A549 (cell line): ENCODE data around the gene NACC2. TPM values are rescaled to one million over a fixed set of nuclear protein-coding genes. Genes with fewer than 3 reads are reported as not detected.

Experiments used
- ATAC-seq, 2 experiments: fragments of 200-7000 bp in 1 of 2; fragments of >200 bp in 1 of 2; cut with Nextera tagmentation in 1 of 2; cut with Tn5 transposase in 1 of 2; 3 replicates each; pipeline versions ENCODE4 v1.8.0 to v1.9.1; 2018 to 2020; ENCODE audit warnings: mild to moderate bottlenecking in 1 of 2, moderate library complexity in 1 of 2
- CTCF ChIA-PET: fragments of 300-600 bp; sonication (Branson Sonifier 250); formaldehyde crosslinking; extraction: SDS; loops from one replicate; lab custom pipeline; 2021; ENCODE audit warnings: antibody characterized with exemption, inconsistent platforms; lab: Yijun Ruan, JAX
- POLR2A ChIA-PET: fragments of 350-600 bp; formaldehyde crosslinking; extraction: SDS; loops from one replicate; lab custom pipeline; 2021; ENCODE audit warnings: antibody characterized with exemption, inconsistent platforms; lab: Yijun Ruan, JAX
- DNase-seq, 2 experiments: peaks; one replicate each; pipeline versions ENCODE4 v3.0.0 to v3.0.0-alpha.2; 2011 to 2016; ENCODE audit warnings: low read depth in 1 of 2, low spot score in 1 of 2
- FAIRE-seq: peaks from 2 replicates; lab custom pipeline; 2011; peaks lifted over from hg19 to GRCh38; lab: Jason Lieb, UNC
- H3K27ac ChIP-seq, 2 experiments: fragments of >200 bp; sonication (Bioruptor Twin); formaldehyde crosslinking; 3 replicates each; pipeline ENCODE4 v1.5.1; 2016 to 2017
- H3K4me1 ChIP-seq: fragments of >200 bp; sonication (Bioruptor Twin); formaldehyde crosslinking; 3 replicates; pipeline ENCODE4 v1.6.1; 2016
- H3K4me2 ChIP-seq: fragments of >200 bp; sonication (Bioruptor Twin); formaldehyde crosslinking; 3 replicates; pipeline ENCODE4 v1.6.1; 2016
- H3K4me3 ChIP-seq: fragments of >200 bp; sonication (Bioruptor Twin); formaldehyde crosslinking; 3 replicates; pipeline ENCODE4 v1.5.1; 2016
- H3K9me3 ChIP-seq: fragments of >200 bp; sonication (Bioruptor Twin); formaldehyde crosslinking; 3 replicates; pipeline ENCODE4 v1.6.1; 2016
- EP300 ChIP-seq, 2 experiments: fragments of >200 bp; sonication (Bioruptor Twin); formaldehyde crosslinking; IDR thresholded peaks; 2 replicates in 1 of 2; 3 replicates in 1 of 2; pipeline ENCODE4 v1.6.1; 2016 to 2017
- FOSL2 ChIP-seq, 2 experiments: fragments of 450-650 bp in 1 of 2; fragments of >200 bp in 1 of 2; sonication (Bioruptor Twin) in 1 of 2; formaldehyde crosslinking; IDR thresholded peaks; 2 replicates each; pipeline versions ENCODE4 v1.5.0 to v1.6.1; 2016 to 2020; ENCODE audit warnings: mild to moderate bottlenecking in 1 of 2, moderate library complexity in 1 of 2
- HOXB5 ChIP-seq: fragments of 250-450 bp; sonication (Bioruptor Pico); IDR thresholded peaks from 2 replicates; pipeline ENCODE4 v1.5.0; 2020; ENCODE audit warnings: mild to moderate bottlenecking, moderate library complexity
- JUN ChIP-seq, 2 experiments: fragments of >200 bp; sonication (Bioruptor Twin); formaldehyde crosslinking; IDR thresholded peaks; 2 replicates in 1 of 2; 3 replicates in 1 of 2; pipeline ENCODE4 v1.6.1; 2016 to 2017
- MAZ ChIP-seq: fragments of 150-350 bp; IDR thresholded peaks from 2 replicates; pipeline ENCODE4 v1.6.1; 2014; ENCODE audit warnings: antibody characterized with exemption, low read depth, low read length, borderline replicate concordance
- NR3C1 ChIP-seq: fragments of >200 bp; sonication (Bioruptor Twin); formaldehyde crosslinking; IDR thresholded peaks from 3 replicates; pipeline ENCODE4 v1.6.1; 2017
- PHF8 ChIP-seq: fragments of 200-600 bp; sonication (generic); IDR thresholded peaks from 2 replicates; pipeline ENCODE4 v1.6.1; 2016; ENCODE audit warnings: low read depth, mild to moderate bottlenecking, antibody characterized with exemption, moderate library complexity, borderline replicate concordance
- POLR2A ChIP-seq: IDR thresholded peaks from 2 replicates; pipeline ENCODE4 v1.6.1; 2012; ENCODE audit warnings: mild to moderate bottlenecking, low read length
- RAD21 ChIP-seq, 2 experiments: fragments of >200 bp in 1 of 2; sonication (Bioruptor Twin) in 1 of 2; formaldehyde crosslinking in 1 of 2; IDR thresholded peaks in 1 of 2; conservative IDR thresholded peaks in 1 of 2; 2 replicates in 1 of 2; 3 replicates in 1 of 2; pipeline ENCODE4 v1.6.1; 2012 to 2018; ENCODE audit warnings: inconsistent platforms in 1 of 2
- RCOR1 ChIP-seq: fragments of 150-350 bp; IDR thresholded peaks from 2 replicates; pipeline ENCODE4 v1.6.1; 2014; ENCODE audit warnings: antibody characterized with exemption, low read length, low read depth
- SMC3 ChIP-seq: fragments of >200 bp; sonication (Bioruptor Twin); formaldehyde crosslinking; IDR thresholded peaks from 3 replicates; pipeline ENCODE4 v1.6.1; 2018; ENCODE audit warnings: inconsistent platforms
- SREBF2 ChIP-seq: fragments of 450-650 bp; IDR thresholded peaks from 2 replicates; pipeline ENCODE4 v1.6.1; 2014; ENCODE audit warnings: mild to moderate bottlenecking, moderate library complexity
- TP53 ChIP-seq: fragments of 250-450 bp; sonication (Bioruptor Pico); IDR thresholded peaks from 2 replicates; pipeline ENCODE4 v1.5.0; 2021; ENCODE audit warnings: mild to moderate bottlenecking, moderate library complexity
- WGBS: methylation state at CpG from one replicate; pipeline ENCODE4 v1.1.6; 2017; ENCODE audit errors: missing lambda C conversion rate; 5-methylcytosine and 5-hydroxymethylcytosine counted together
- polyA plus RNA-seq, 4 experiments: library from polyadenylated mRNA; depleted of rRNA in 3 of 4; stranded (reverse); fragments of >200 nt; fragmentation: RNase III in 1 of 4; extraction: RNeasy Plus Mini Kit Qiagen cat#74134 plus additional on column Dnase treatment in 1 of 4; gene quantifications; 2 replicates in 3 of 4; 3 replicates in 1 of 4; pipeline ENCODE4 v1.2.3, GENCODE V29; 2011 to 2017
- TF ChIP-seq, protein P1 (sequence below): IDR thresholded peaks from 2 replicates; pipeline ENCODE4 v1.6.1; 2012
- TF ChIP-seq, protein P2 (sequence below): fragments of >200 bp; sonication (Bioruptor Twin); formaldehyde crosslinking; IDR thresholded peaks from 3 replicates; pipeline ENCODE4 v1.6.1; 2016
- TF ChIP-seq, protein P3 (sequence below): fragments of >200 bp; sonication (Bioruptor Twin); formaldehyde crosslinking; IDR thresholded peaks from 2 replicates; pipeline ENCODE4 v1.6.1; 2016
- TF ChIP-seq, protein P4 (sequence below): IDR thresholded peaks from 2 replicates; pipeline ENCODE4 v1.6.1; 2012; ENCODE audit warnings: low read depth, borderline replicate concordance
- TF ChIP-seq, protein P5 (sequence below): fragments of 150-350 bp; IDR thresholded peaks from 2 replicates; pipeline ENCODE4 v1.6.1; 2014; ENCODE audit warnings: low read depth, mild to moderate bottlenecking, low read length
- TF ChIP-seq, protein P6 (sequence below): IDR thresholded peaks from 2 replicates; pipeline ENCODE4 v1.6.1; 2012

Gene NACC2
- polyA plus RNA-seq, 2 of the 4 experiments (the other 2 are of a cell fraction) = 16.1 to 28.4 TPM

DNA sequence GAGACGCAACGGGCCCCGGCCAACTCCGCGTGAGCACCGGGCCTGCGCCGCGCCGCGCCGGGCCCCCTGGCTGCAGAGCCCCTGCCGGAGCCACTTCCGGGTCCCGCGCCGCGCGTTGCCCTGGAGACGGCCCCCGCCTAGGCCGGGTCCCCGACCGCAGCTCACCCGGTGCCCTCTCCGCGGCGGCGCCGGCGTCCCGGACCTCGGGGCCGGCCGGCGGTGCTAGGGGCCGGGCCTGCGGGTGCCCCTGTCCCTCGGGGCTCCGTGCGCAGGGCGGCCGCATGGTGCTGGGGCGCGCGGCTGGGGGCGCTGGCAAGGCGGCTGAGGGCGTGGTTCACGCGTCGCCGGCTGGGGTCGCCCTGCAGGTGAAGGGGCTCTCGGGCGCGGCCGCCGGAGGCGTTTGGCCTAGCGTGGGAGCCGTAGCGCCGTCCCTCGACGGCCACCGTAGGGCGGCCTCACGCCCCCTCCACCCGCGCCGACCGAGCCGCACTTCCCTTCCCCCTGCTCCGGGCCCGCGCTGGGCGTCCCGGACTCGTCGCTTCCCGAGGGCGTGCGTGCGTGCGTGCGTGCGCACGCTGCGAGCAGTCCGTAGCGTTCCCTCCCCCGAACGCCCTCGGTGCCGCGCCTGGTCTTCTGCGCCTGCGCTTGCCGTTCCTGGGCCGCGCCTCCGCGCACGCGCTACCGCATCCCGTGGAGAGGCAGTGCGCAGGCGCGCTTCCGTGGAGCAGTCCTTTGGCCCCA is 23.4 kb upstream of the NACC2 start, which contains the start of gene TMEM250:
Gene TMEM250 (minus strand): TSS at position 556 of the 741 bp plus-strand sequence. CDS start 1,975 bp downstream, outside the sequence.
- peaks cover 18% of the 10 kb centered on the region for H3K4me1 ChIP-seq
- TF ChIP-seq, protein P1, sequence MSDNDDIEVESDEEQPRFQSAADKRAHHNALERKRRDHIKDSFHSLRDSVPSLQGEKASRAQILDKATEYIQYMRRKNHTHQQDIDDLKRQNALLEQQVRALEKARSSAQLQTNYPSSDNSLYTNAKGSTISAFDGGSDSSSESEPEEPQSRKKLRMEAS = peak; percentile 78; the same call in 1 of the 2 replicates
- TF ChIP-seq, protein P2, sequence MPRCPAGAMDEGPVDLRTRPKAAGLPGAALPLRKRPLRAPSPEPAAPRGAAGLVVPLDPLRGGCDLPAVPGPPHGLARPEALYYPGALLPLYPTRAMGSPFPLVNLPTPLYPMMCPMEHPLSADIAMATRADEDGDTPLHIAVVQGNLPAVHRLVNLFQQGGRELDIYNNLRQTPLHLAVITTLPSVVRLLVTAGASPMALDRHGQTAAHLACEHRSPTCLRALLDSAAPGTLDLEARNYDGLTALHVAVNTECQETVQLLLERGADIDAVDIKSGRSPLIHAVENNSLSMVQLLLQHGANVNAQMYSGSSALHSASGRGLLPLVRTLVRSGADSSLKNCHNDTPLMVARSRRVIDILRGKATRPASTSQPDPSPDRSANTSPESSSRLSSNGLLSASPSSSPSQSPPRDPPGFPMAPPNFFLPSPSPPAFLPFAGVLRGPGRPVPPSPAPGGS = peak; percentile 69; the same call in 2 of the 3 replicates
- TF ChIP-seq POLR2A (peak; percentile 84), NR3C1 (no peak), FOSL2 (IDR thresholded peaks at IDR 0.05) (no peak), FOSL2 (CRISPR knock-in tag; IDR thresholded peaks at IDR 0.05) (0 out of 2 replicates have a peak, but pooled peaks have one; percentile 18), MAZ (0 out of 2 replicates have a peak, but pooled peaks have one; percentile 39), RCOR1 (no peak), EP300 (IDR thresholded peaks at IDR 0.05) (no peak; a peak in 1 of 5 replicates), JUN (IDR thresholded peaks at IDR 0.05) (peak; percentile 1 to 86; a peak in 3 of 5 replicates), PHF8 (peak; percentile 7), HOXB5 (CRISPR knock-in tag) (no peak), TP53 (CRISPR knock-in tag) (peak; percentile 62; the same call in 1 of the 2 replicates)
- TF ChIP-seq, protein P3, sequence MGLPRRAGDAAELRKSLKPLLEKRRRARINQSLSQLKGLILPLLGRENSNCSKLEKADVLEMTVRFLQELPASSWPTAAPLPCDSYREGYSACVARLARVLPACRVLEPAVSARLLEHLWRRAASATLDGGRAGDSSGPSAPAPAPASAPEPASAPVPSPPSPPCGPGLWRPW = no peak
- TF ChIP-seq, protein P4, sequence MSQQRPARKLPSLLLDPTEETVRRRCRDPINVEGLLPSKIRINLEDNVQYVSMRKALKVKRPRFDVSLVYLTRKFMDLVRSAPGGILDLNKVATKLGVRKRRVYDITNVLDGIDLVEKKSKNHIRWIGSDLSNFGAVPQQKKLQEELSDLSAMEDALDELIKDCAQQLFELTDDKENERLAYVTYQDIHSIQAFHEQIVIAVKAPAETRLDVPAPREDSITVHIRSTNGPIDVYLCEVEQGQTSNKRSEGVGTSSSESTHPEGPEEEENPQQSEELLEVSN = peak; percentile 69; the same call in 1 of the 2 replicates
- H3K4me3 ChIP-seq = peak within 1 kb of the TSS; percentile 93
- ATAC-seq = peak; percentile 76 to 87
- peak; percentile 61 for FAIRE-seq
- ChIA-PET CTCF (interaction anchor here (0.6 to 9.3 kb wide), 11 partner anchors 9 to 163 kb away, joined by 3 to 94 read pairs (median 4); no protein-coding TSS in a partner anchor), POLR2A (interaction anchor here (1.1 to 1.7 kb wide), 5 partner anchors 9 to 66 kb away, joined by 6 to 9 read pairs (median 8); partner anchors contain the start of gene NACC2)
- H3K27ac ChIP-seq = peak within 1 kb of the TSS; percentile 96 to 100
- WGBS = 2% methylated on average over 26 of the region's 112 CpGs
- H3K9me3 ChIP-seq = no peaks in the 10 kb centered on the region
- peak within 1 kb of the TSS; percentile 94 for H3K4me2 ChIP-seq
- DNase-seq = peak; percentile 87 to 98

DNA sequence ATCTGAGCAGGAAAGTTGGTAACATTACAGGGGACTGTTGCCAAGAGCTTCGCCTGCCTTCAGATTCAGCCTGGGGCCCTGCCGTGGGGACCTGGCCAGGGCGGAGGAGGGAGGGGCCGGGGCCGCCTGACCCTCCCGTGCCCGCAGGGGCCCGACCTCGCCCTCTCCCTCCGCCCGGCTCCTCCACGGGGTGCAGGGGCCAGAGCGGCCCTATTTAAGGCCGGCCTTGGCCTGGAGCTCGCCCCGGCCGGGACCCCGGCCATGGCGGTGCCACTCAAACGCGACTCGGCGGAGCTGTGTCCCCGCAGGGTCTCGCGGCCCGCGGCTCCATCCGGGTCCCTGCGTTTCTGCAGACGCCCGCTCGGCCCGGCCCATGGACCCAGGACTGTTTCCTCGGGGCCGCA is 22.8 kb upstream of the NACC2 start:
- Histone ChIP-seq H3K4me3 (peak overlapping the region; percentile 93), H3K27ac (peak overlapping the region; percentile 96 to 100), H3K9me3 (no peaks in the 10 kb centered on the region), H3K4me1 (peaks cover 15% of the 10 kb centered on the region), H3K4me2 (peak overlapping the region; percentile 94)
- peak; percentile 6 to 14; a peak in 5 of 6 replicates for ATAC-seq
- FAIRE-seq = no peak
- no peak for DNase-seq
- POLR2A ChIA-PET = interaction anchor here (1.1 to 1.7 kb wide), 5 partner anchors 9 to 66 kb away, joined by 6 to 9 read pairs (median 8); partner anchors contain the start of gene NACC2
- TF ChIP-seq SMC3 = no peak
- TF ChIP-seq, protein P4 = no peak
- TF ChIP-seq, protein P5, sequence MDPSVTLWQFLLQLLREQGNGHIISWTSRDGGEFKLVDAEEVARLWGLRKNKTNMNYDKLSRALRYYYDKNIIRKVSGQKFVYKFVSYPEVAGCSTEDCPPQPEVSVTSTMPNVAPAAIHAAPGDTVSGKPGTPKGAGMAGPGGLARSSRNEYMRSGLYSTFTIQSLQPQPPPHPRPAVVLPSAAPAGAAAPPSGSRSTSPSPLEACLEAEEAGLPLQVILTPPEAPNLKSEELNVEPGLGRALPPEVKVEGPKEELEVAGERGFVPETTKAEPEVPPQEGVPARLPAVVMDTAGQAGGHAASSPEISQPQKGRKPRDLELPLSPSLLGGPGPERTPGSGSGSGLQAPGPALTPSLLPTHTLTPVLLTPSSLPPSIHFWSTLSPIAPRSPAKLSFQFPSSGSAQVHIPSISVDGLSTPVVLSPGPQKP = no peak
- peak; percentile 25 for TF ChIP-seq PHF8
- TF ChIP-seq, protein P6, sequence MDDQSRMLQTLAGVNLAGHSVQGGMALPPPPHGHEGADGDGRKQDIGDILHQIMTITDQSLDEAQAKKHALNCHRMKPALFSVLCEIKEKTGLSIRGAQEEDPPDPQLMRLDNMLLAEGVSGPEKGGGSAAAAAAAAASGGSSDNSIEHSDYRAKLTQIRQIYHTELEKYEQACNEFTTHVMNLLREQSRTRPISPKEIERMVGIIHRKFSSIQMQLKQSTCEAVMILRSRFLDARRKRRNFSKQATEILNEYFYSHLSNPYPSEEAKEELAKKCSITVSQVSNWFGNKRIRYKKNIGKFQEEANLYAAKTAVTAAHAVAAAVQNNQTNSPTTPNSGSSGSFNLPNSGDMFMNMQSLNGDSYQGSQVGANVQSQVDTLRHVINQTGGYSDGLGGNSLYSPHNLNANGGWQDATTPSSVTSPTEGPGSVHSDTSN = peak; percentile 15; the same call in 1 of the 2 replicates
- TF ChIP-seq SREBF2 = no peak
- no peak for TF ChIP-seq RAD21 (conservative IDR thresholded peaks at IDR 0.05 in 1 of 2, IDR thresholded peaks at IDR 0.05 in 1 of 2)
- 1% methylated on average over 7 of the region's 36 CpGs for WGBS
- CTCF ChIA-PET = interaction anchor here (0.6 to 9.3 kb wide), 14 partner anchors 8 to 254 kb away, joined by 3 to 94 read pairs (median 4); no protein-coding TSS in a partner anchor
